Measurements from ENCODE around the gene PPP1R1B. TPM values are rescaled to one million over a fixed set of nuclear protein-coding genes. Genes with fewer than 3 reads are reported as not detected.

PPP1R1B gene
- total and polyA plus RNA-seq, 9 of the 15 experiments (the other 6 are each of a cell fraction or from before 2014, with no cell fraction given), result 0.07 to 0.18 (median 0.10) TPM; not detected in 4

DNA sequence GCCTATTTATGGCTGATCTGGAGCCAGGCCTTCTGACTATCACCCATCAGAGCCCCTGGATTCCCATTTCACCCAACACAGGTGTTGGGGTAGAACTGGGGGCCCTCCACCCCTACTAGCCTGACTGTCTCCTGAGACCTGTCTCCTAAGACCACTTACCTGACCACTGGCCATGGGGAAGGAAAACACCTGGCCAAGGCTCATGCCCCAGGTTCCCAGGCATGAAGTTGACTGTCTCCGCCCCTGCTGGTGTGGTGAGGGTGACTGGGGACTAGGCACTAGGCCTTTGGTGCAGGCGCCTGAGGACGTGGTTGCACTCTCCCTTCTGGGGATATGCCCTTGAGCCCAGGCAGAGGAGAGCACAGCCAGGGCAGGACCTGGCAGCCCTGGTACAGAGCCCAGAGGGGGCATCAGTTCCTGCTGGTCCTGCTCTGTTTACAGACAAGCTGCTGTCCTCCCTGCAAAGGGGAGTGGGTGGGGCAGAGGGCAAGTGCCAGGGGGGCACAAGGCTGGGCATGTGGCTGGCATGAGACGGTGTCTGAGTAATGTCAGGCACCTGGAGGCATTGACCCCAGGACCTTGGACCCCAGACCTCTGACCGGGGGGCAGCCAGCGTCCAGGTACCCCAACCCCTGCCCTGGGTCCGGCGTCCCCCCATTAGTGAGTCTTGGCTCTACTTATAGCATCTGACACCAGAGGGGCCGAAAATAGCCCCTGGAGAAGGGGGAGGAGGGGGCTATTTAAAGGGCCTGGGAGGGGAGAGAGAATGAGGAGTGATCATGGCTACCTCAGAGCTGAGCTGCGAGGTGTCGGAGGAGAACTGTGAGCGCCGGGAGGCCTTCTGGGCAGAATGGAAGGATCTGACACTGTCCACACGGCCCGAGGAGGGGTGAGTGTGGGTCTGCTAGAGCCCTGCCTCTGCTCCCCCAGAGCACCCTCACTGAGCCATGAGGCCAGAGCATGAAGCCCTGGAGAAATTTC lies 38.1 kb downstream of the PPP1R1B start, which contains the start of gene TCAP:
Gene TCAP, plus strand, starts transcription at position 769 of the 981 bp plus-strand sequence. Its CDS starts 11 bp downstream, at position 780.
- FAIRE-seq, result no peak
- Histone ChIP-seq H3K4me1 (replicated peaks in 1 of 2; ENCODE audit: control insufficient read depth in 2 of 2, insufficient read depth in 2 of 2, low read length in 2 of 2) (peaks cover 33 to 88% of the 10 kb centered on the region in 2 experiments), H3K27me3 (ENCODE audit: control insufficient read depth in 2 of 2, insufficient read depth in 2 of 2, low read length in 2 of 2) (no peaks in the 10 kb centered on the region), H4K20me1 (replicated peaks; ENCODE audit: control insufficient read depth, insufficient read depth, low read length) (no peaks in the 10 kb centered on the region), H3K36me3 (ENCODE audit: control insufficient read depth, insufficient read depth, low read length) (peaks cover 33% of the 10 kb centered on the region; the same call in 1 of the 3 replicates), H3K4me3 (no peak within 1 kb of the TSS), H3K9me3 (replicated peaks; ENCODE audit: control insufficient read depth, insufficient read depth, low read depth, low read length) (no peaks in the 10 kb centered on the region), H3K9ac (ENCODE audit: insufficient read depth in 1 of 2, low read depth in 2 of 2, low read length in 2 of 2) (peak within 1 kb of the TSS in 1 of 2 experiments; percentile 82; a peak in 2 of 4 replicates), H2AFZ (ENCODE audit: low read depth, low read length) (no peak within 1 kb of the TSS), H3K4me2 (ENCODE audit: insufficient read depth, low read length) (peak within 1 kb of the TSS; percentile 27; the same call in 1 of the 2 replicates), H3K27ac (ENCODE audit: extremely low read depth, low read depth, low read length) (peak within 1 kb of the TSS; percentile 28), H3K9me1 (ENCODE audit: control insufficient read depth, insufficient read depth, low read length) (no peaks in the 10 kb centered on the region), H3K79me2 (ENCODE audit: control insufficient read depth, insufficient read depth, low read length) (peaks cover 13% of the 10 kb centered on the region; the same call in 2 of the 3 replicates)
- in situ Hi-C loops (cut with MboI) (no loop called here), intact Hi-C loops (cut with micrococcal nuclease) (no loop called here)
- CTCF ChIA-PET (ENCODE audit: low intra/inter-chr PET ratio), result interaction anchor here (0.6 kb wide), 1 partner anchor 20 kb away, joined by 3 read pairs; no protein-coding TSS in a partner anchor
- TF ChIP-seq ZNF197 (CRISPR knock-in tag; IDR thresholded peaks at IDR 0.05; ENCODE audit: low read depth) (0 out of 2 replicates have a peak, but pooled peaks have one; percentile 13), CXXC5 (CRISPR knock-in tag; IDR thresholded peaks at IDR 0.05) (no peak), SAP30 (IDR thresholded peaks at IDR 0.05; ENCODE audit: borderline replicate concordance, insufficient read depth, low read depth, low read length, poor library complexity, severe bottlenecking) (no peak), WHSC1 (IDR thresholded peaks at IDR 0.05; ENCODE audit: low read length) (no peak), KHSRP (IDR thresholded peaks at IDR 0.05) (no peak), ZNF444 (CRISPR knock-in tag; IDR thresholded peaks at IDR 0.05) (no peak), MCM7 (IDR thresholded peaks at IDR 0.05) (no peak)
- TF ChIP-seq, protein P1, sequence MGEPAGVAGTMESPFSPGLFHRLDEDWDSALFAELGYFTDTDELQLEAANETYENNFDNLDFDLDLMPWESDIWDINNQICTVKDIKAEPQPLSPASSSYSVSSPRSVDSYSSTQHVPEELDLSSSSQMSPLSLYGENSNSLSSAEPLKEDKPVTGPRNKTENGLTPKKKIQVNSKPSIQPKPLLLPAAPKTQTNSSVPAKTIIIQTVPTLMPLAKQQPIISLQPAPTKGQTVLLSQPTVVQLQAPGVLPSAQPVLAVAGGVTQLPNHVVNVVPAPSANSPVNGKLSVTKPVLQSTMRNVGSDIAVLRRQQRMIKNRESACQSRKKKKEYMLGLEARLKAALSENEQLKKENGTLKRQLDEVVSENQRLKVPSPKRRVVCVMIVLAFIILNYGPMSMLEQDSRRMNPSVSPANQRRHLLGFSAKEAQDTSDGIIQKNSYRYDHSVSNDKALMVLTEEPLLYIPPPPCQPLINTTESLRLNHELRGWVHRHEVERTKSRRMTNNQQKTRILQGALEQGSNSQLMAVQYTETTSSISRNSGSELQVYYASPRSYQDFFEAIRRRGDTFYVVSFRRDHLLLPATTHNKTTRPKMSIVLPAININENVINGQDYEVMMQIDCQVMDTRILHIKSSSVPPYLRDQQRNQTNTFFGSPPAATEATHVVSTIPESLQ (CRISPR knock-in tag; IDR thresholded peaks at IDR 0.05), result no peak
- POLR2A ChIA-PET, result interaction anchor here (0.9 to 1.3 kb wide), 6 partner anchors 11 to 65 kb away, joined by 3 to 9 read pairs (median 4); partner anchors contain the start of gene STARD3
- no peak for DNase-seq (ENCODE audit: extremely low read depth in 1 of 4, low spot score in 3 of 4)
- no peak for ATAC-seq
- WGBS (ENCODE audit: insufficient coverage, low coverage, missing lambda C conversion rate), result 78% methylated on average over 13 of the region's 15 CpGs
- BruUV-seq (replicated peaks), result no TSS peak
